ENCODE data around the gene G6PC3. TPM values are rescaled to one million over a fixed set of nuclear protein-coding genes. Genes with fewer than 3 reads are reported as not detected.

Gene G6PC3
- total and polyA plus RNA-seq, 10 of the 15 experiments (the other 5 are each of a cell fraction or from before 2014, with no cell fraction given), result 13.0 to 93.7 (median 43.0) TPM

GRCh38 chr17:44066204-44066930 lies 4.2 kb upstream of the G6PC3 start, which contains the start of gene LSM12 (continued):
- TF ChIP-seq EP300 (IDR thresholded peaks at IDR 0.05; ENCODE audit: borderline replicate concordance in 1 of 2, control insufficient read depth in 1 of 2, low read depth in 2 of 2, low read length in 2 of 2) (no peak), ATF2 (IDR thresholded peaks at IDR 0.05; ENCODE audit: low read length) (no peak), PKNOX1 (IDR thresholded peaks at IDR 0.05) (peak; percentile 69), TAF1 (IDR thresholded peaks at IDR 0.05; ENCODE audit: borderline replicate concordance, low read depth, low read length) (peak; percentile 75; the same call in 1 of the 2 replicates), PML (IDR thresholded peaks at IDR 0.05; ENCODE audit: low read length) (peak; percentile 58; the same call in 1 of the 2 replicates), REST (IDR thresholded peaks at IDR 0.05; ENCODE audit: low read depth, low read length) (no peak), RAD51 (IDR thresholded peaks at IDR 0.05) (no peak), USF2 (IDR thresholded peaks at IDR 0.05; ENCODE audit: borderline replicate concordance, low read depth, low read length) (no peak), POLR2A (IDR thresholded peaks at IDR 0.05; ENCODE audit: low read depth, low read length) (peak; percentile 84), MYC (IDR thresholded peaks at IDR 0.05; ENCODE audit: insufficient read depth, insufficient read length, insufficient replicate concordance, low read length, severe bottlenecking) (no peak), IRF3 (IDR thresholded peaks at IDR 0.05) (0 out of 2 replicates have a peak, but pooled peaks have one; percentile 52), MXI1 (IDR thresholded peaks at IDR 0.05; ENCODE audit: low read depth, low read length) (0 out of 2 replicates have a peak, but pooled peaks have one; percentile 70), HDAC6 (IDR thresholded peaks at IDR 0.05; ENCODE audit: unreplicated experiment) (no peak), BACH1 (IDR thresholded peaks at IDR 0.05; ENCODE audit: borderline replicate concordance) (peak; percentile 89), ZBTB33 (IDR thresholded peaks at IDR 0.05) (no peak), TCF12 (IDR thresholded peaks at IDR 0.05; ENCODE audit: low read depth, low read length) (no peak), MEF2B (IDR thresholded peaks at IDR 0.05; ENCODE audit: partially characterized antibody, poor library complexity, severe bottlenecking) (no peak), RUNX3 (IDR thresholded peaks at IDR 0.05; ENCODE audit: low read length) (0 out of 2 replicates have a peak, but pooled peaks have one; percentile 2), YBX1 (IDR thresholded peaks at IDR 0.05) (no peak), HDAC2 (IDR thresholded peaks at IDR 0.05) (no peak)
